Panc1 (cell line): ENCODE measurements around the gene PLK1.

Experiments used
- CTCF ChIP-seq: fragments of 450-650 bp; IDR thresholded peaks from 2 replicates; pipeline ENCODE4 v1.5.1; 2017; ENCODE audit warnings: mild to moderate bottlenecking
- POLR2AphosphoS5 ChIP-seq: IDR thresholded peaks from 2 replicates; pipeline ENCODE4 v1.6.1; 2012; ENCODE audit warnings: mild to moderate bottlenecking, low read depth, low read length, moderate library complexity
- REST ChIP-seq, 2 experiments: IDR thresholded peaks; 2 replicates each; pipeline ENCODE4 v1.6.1; 2011 to 2012; ENCODE audit warnings: low read depth in 2 of 2, control low read depth in 1 of 2, low read length in 1 of 2, mild to moderate bottlenecking in 1 of 2, moderate library complexity in 1 of 2; ENCODE audit not compliant: insufficient read depth in 1 of 2
- SIN3A ChIP-seq: IDR thresholded peaks from 2 replicates; pipeline ENCODE4 v1.6.1; 2012; ENCODE audit warnings: low read depth, mild to moderate bottlenecking, low read length, moderate library complexity, borderline replicate concordance; ENCODE audit not compliant: insufficient read depth
- TCF7L2 ChIP-seq: IDR thresholded peaks from 2 replicates; pipeline ENCODE4 v1.6.1; 2011; ENCODE audit warnings: mild to moderate bottlenecking, low read depth, low read length, inconsistent platforms

GRCh38 chr16:23701045-23701444 lies 22.4 kb downstream of the PLK1 start:
- TF ChIP-seq CTCF (no peak), POLR2AphosphoS5 (no peak), TCF7L2 (no peak), REST (IDR thresholded peaks at IDR 0.05; ENCODE audit: insufficient read depth in 1 of 2, low read depth in 2 of 2, low read length in 1 of 2) (peak in 1 of 2 experiments; percentile 59; a peak in 1 of 4 replicates), SIN3A (no peak)
